GM23338 (cell line): ENCODE results near the gene HSPA14. TPM values are rescaled to one million over a fixed set of nuclear protein-coding genes. Genes with fewer than 3 reads are reported as not detected.
"Not testable (repeated sequence)": the region's sequence is repeated elsewhere in the genome, so short reads cannot be mapped to it uniquely, and the experiment has no call there.

Experiments
- ATAC-seq: fragments of 200-7000 bp; cut with Tn5 transposase; 3 replicates; pipeline ENCODE4 v1.9.1; 2020
- DNase-seq: peaks from one replicate; pipeline ENCODE4 v3.0.0-alpha.2; 2015; ENCODE audit warnings: low spot score
- H2AFZ ChIP-seq: fragments of 200-600 bp; sonication (generic); 2 replicates; pipeline ENCODE4 v1.8.0; 2016; ENCODE audit warnings: antibody characterized with exemption, mild to moderate bottlenecking, moderate library complexity
- H3F3A ChIP-seq: fragments of 200-600 bp; sonication (generic); replicated peaks from 2 replicates; pipeline ENCODE4 v1.8.0; 2017; ENCODE audit warnings: antibody characterized with exemption, mixed run types, low read depth
- H3K27ac ChIP-seq: fragments of 200-600 bp; sonication (generic); 2 replicates; pipeline ENCODE4 v1.6.1; 2016; ENCODE audit warnings: low read depth
- H3K27me3 ChIP-seq: fragments of 200-600 bp; sonication (generic); 2 replicates; pipeline ENCODE4 v1.8.0; 2016; ENCODE audit warnings: mild to moderate bottlenecking, mixed run types, moderate library complexity; ENCODE audit not compliant: insufficient read depth
- H3K36me3 ChIP-seq: fragments of 200-600 bp; sonication (generic); 2 replicates; pipeline ENCODE4 v1.8.0; 2016; ENCODE audit warnings: mild to moderate bottlenecking; ENCODE audit not compliant: insufficient read depth
- H3K4me1 ChIP-seq: fragments of 200-600 bp; sonication (generic); 2 replicates; pipeline ENCODE4 v1.8.0; 2016; ENCODE audit warnings: mild to moderate bottlenecking, moderate library complexity; ENCODE audit not compliant: insufficient read depth
- H3K4me2 ChIP-seq: fragments of 200-600 bp; sonication (generic); 2 replicates; pipeline ENCODE4 v1.7.1; 2017; ENCODE audit warnings: mixed run types
- H3K4me3 ChIP-seq: fragments of 200-600 bp; sonication (generic); 2 replicates; pipeline ENCODE4 v1.6.1; 2016; ENCODE audit warnings: mixed run types
- H3K79me2 ChIP-seq: fragments of 200-600 bp; sonication (generic); replicated peaks from 2 replicates; pipeline ENCODE4 v1.8.0; 2017; ENCODE audit warnings: mild to moderate bottlenecking; ENCODE audit not compliant: insufficient read depth
- H3K9me2 ChIP-seq: fragments of 200-600 bp; sonication (generic); 2 replicates; pipeline ENCODE4 v1.8.0; 2017; ENCODE audit not compliant: insufficient read depth
- H4K20me1 ChIP-seq: fragments of 200-600 bp; sonication (generic); replicated peaks from 2 replicates; pipeline ENCODE4 v1.8.0; 2017; ENCODE audit warnings: mild to moderate bottlenecking; ENCODE audit not compliant: insufficient read depth
- H3K27ac Mint-ChIP-seq: 2 replicates; pipeline ENCODE4 v1.8.0; 2020; ENCODE audit warnings: inconsistent platforms, mild to moderate bottlenecking, moderate library complexity, mixed read lengths
- H3K27me3 Mint-ChIP-seq: 3 replicates; pipeline ENCODE4 v1.8.0; 2022; ENCODE audit warnings: low read depth, mild to moderate bottlenecking, moderate library complexity, mixed read lengths, inconsistent platforms; ENCODE audit not compliant: insufficient read depth, poor library complexity
- H3K36me3 Mint-ChIP-seq: 3 replicates; pipeline ENCODE4 v1.8.0; 2021; ENCODE audit warnings: low read depth, mild to moderate bottlenecking, inconsistent platforms, moderate library complexity, mixed read lengths
- H3K4me1 Mint-ChIP-seq: 3 replicates; pipeline ENCODE4 v1.8.0; 2020; ENCODE audit warnings: mild to moderate bottlenecking, inconsistent platforms, mixed read lengths
- H3K4me3 Mint-ChIP-seq: 3 replicates; pipeline ENCODE4 v1.8.0; 2021; ENCODE audit warnings: moderate library complexity, mild to moderate bottlenecking, inconsistent platforms, mixed read lengths
- H3K9me3 Mint-ChIP-seq: 3 replicates; pipeline ENCODE4 v1.8.0; 2020; ENCODE audit warnings: moderate library complexity, mild to moderate bottlenecking, inconsistent platforms, mixed read lengths
- CTCF ChIP-seq, 2 experiments: fragments of 200-600 bp in 1 of 2; sonication (generic) in 1 of 2; conservative IDR thresholded peaks; 2 replicates each; pipeline versions ENCODE4 v1.5.1 to v1.6.1; 2016 to 2017; ENCODE audit warnings: antibody characterized with exemption in 2 of 2, low read depth in 2 of 2, mild to moderate bottlenecking in 2 of 2, moderate library complexity in 1 of 2
- EZH2 ChIP-seq: fragments of 200-600 bp; sonication (generic); IDR thresholded peaks from one replicate; pipeline ENCODE4 v1.8.0; 2017; ENCODE audit warnings: antibody characterized with exemption, mild to moderate bottlenecking, low read depth; ENCODE audit not compliant: unreplicated experiment
- EZH2phosphoT487 ChIP-seq: fragments of 200-600 bp; sonication (generic); IDR thresholded peaks from one replicate; pipeline ENCODE4 v1.8.1; 2018; ENCODE audit warnings: antibody characterized with exemption; ENCODE audit not compliant: unreplicated experiment
- JUNB ChIP-seq: IDR thresholded peaks from one replicate; pipeline ENCODE4 v1.6.1; 2016; ENCODE audit warnings: antibody characterized with exemption; ENCODE audit not compliant: unreplicated experiment
- NANOG ChIP-seq: IDR thresholded peaks from 2 replicates; pipeline ENCODE4 v1.6.1; 2016; ENCODE audit warnings: antibody characterized with exemption, borderline replicate concordance
- POLR2AphosphoS5 ChIP-seq: IDR thresholded peaks from 2 replicates; pipeline ENCODE4 v1.6.1; 2016; ENCODE audit warnings: antibody characterized with exemption, low read depth
- STAT1 ChIP-seq: IDR thresholded peaks from one replicate; pipeline ENCODE4 v1.6.1; 2016; ENCODE audit warnings: antibody characterized with exemption; ENCODE audit not compliant: unreplicated experiment
- ZNF331 ChIP-seq: fragments of 250-450 bp; sonication (Bioruptor Pico); IDR thresholded peaks from 2 replicates; pipeline ENCODE4 v1.5.0; 2020; ENCODE audit warnings: low read depth, mild to moderate bottlenecking, moderate library complexity
- ZNF462 ChIP-seq: fragments of 250-450 bp; sonication (Bioruptor Pico); IDR thresholded peaks from 2 replicates; pipeline ENCODE4 v1.5.0; 2020; ENCODE audit warnings: mild to moderate bottlenecking, moderate library complexity
- polyA plus RNA-seq: library from polyadenylated mRNA; unstranded; fragments of >200 nt; fragmentation: Nextera tagmentation; extraction: Ambion mirVana; gene quantifications from 2 replicates; pipeline ENCODE4 v1.2.1, GENCODE V29; 2016
- total RNA-seq: library from RNA; depleted of rRNA; stranded (reverse); fragments of >200 nt; shearing (Covaris generic); gene quantifications from 2 replicates; pipeline ENCODE4 v1.2.3, GENCODE V29; 2014

The HSPA14 gene
- total and polyA plus RNA-seq, 2 experiments from 2014 or later: 32.4 to 46.5 TPM

- no peak for TF ChIP-seq ZNF462 (CRISPR knock-in tag)
- no peak for TF ChIP-seq ZNF331 (CRISPR knock-in tag)
- no peak for TF ChIP-seq JUNB
- TF ChIP-seq EZH2phosphoT487: no peak
- no peak for TF ChIP-seq EZH2
- no peak for TF ChIP-seq POLR2AphosphoS5
- TF ChIP-seq CTCF (conservative IDR thresholded peaks at IDR 0.05; ENCODE audit: low read depth in 2 of 2): no peak
- no peak for TF ChIP-seq NANOG
- no peak for TF ChIP-seq STAT1
Measured at GRCh38 chr10:14815681-14816080, 22.4 kb upstream of the HSPA14 start (continued).

- not testable (repeated sequence) for H3K9me2 ChIP-seq, H3K27me3 Mint-ChIP-seq, ATAC-seq, H2AFZ ChIP-seq, H3K27ac Mint-ChIP-seq, H4K20me1 ChIP-seq, H3K27me3 ChIP-seq, H3K36me3 Mint-ChIP-seq, H3K36me3 ChIP-seq, H3K27ac ChIP-seq, H3K4me2 ChIP-seq, H3F3A ChIP-seq, H3K4me3 Mint-ChIP-seq, H3K9me3 Mint-ChIP-seq, H3K4me1 Mint-ChIP-seq, DNase-seq, H3K79me2 ChIP-seq, H3K4me1 ChIP-seq, H3K4me3 ChIP-seq
Measured at GRCh38 chr10:14816717-14817116, 21.4 kb upstream of the HSPA14 start.
